ENCODE data around the gene EDEM3.
"Not testable (repeated sequence)": the region's sequence is repeated elsewhere in the genome, so short reads cannot be mapped to it uniquely, and the experiment has no call there.

Gene EDEM3

GRCh38 chr1:184754476-184755225 lies at the start of gene EDEM3:
TSS of gene EDEM3 (minus strand) at chr1:184754858. CDS start at chr1:184754646, 212 bp downstream.
- DNase-seq, result peak; percentile 84 to 100 (median 99)

- DNase-seq, result no peak
Observed at GRCh38 chr1:184804220-184804619, 49.6 kb upstream of the EDEM3 start.

- no peak for DNase-seq
Observed at GRCh38 chr1:184803180-184803492, 48.5 kb upstream of the EDEM3 start.

GRCh38 chr1:184802354-184803179 lies 47.9 kb upstream of the EDEM3 start:
- no peak for DNase-seq

- DNase-seq, result no peak
Observed at GRCh38 chr1:184801503-184801902, 46.8 kb upstream of the EDEM3 start.

- no peak for DNase-seq
Observed at GRCh38 chr1:184800876-184801275, 46.2 kb upstream of the EDEM3 start.

GRCh38 chr1:184793967-184794366 lies 39.3 kb upstream of the EDEM3 start:
- DNase-seq, result no peak

- peak in 50 of 56 donors; percentile 9 to 82 (median 39) for DNase-seq
Observed at GRCh38 chr1:184792450-184792969, 37.9 kb upstream of the EDEM3 start.

- DNase-seq, result no peak
Observed at GRCh38 chr1:184791550-184791900, 36.9 kb upstream of the EDEM3 start.

- DNase-seq, result no peak
Observed at GRCh38 chr1:184790642-184791549, 36.2 kb upstream of the EDEM3 start.

GRCh38 chr1:184789884-184790283 lies 35.2 kb upstream of the EDEM3 start:
- DNase-seq, result no peak

GRCh38 chr1:184788970-184789369 lies 34.3 kb upstream of the EDEM3 start:
- no peak for DNase-seq

- no peak for DNase-seq
Observed at GRCh38 chr1:184785529-184785928, 30.9 kb upstream of the EDEM3 start.

- not testable (repeated sequence) for DNase-seq
Observed at GRCh38 chr1:184783723-184784122, 29.1 kb upstream of the EDEM3 start.

GRCh38 chr1:184781941-184782340 lies 27.3 kb upstream of the EDEM3 start:
- DNase-seq, result no peak

- DNase-seq, result no peak
Observed at GRCh38 chr1:184775885-184776284, 21.2 kb upstream of the EDEM3 start.

GRCh38 chr1:184775329-184775728 lies 20.7 kb upstream of the EDEM3 start:
- no peak for DNase-seq

- DNase-seq, result no peak
Observed at GRCh38 chr1:184773762-184774320, 19.2 kb upstream of the EDEM3 start.

GRCh38 chr1:184771190-184771691 lies 16.6 kb upstream of the EDEM3 start:
- no peak for DNase-seq

- no peak for DNase-seq
Observed at GRCh38 chr1:184770181-184770979, 15.7 kb upstream of the EDEM3 start.

All from nucleus accumbens (tissue), 56 donors.